Measurements from ENCODE around the gene CXCL16.

GRCh38 chr17:4734857-4735475, 4.8 kb downstream of the CXCL16 start:
- TF ChIP-seq CTCF (IDR thresholded peaks at IDR 0.05), result no peak
- no peak for TF ChIP-seq POLR2A (IDR thresholded peaks at IDR 0.05)
